ENCODE measurements around the gene MYF5.

- TF ChIP-seq, protein P1, sequence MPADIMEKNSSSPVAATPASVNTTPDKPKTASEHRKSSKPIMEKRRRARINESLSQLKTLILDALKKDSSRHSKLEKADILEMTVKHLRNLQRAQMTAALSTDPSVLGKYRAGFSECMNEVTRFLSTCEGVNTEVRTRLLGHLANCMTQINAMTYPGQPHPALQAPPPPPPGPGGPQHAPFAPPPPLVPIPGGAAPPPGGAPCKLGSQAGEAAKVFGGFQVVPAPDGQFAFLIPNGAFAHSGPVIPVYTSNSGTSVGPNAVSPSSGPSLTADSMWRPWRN (IDR thresholded peaks at IDR 0.05; ENCODE audit: low read depth) = no peak
- TF ChIP-seq CTCF (IDR thresholded peaks at IDR 0.05 in 2 of 3, conservative IDR thresholded peaks at IDR 0.05 in 1 of 3; ENCODE audit: insufficient read depth in 2 of 3, low read depth in 1 of 3, low read length in 3 of 3) = no peak
- no peak for TF ChIP-seq MAFF (IDR thresholded peaks at IDR 0.05; ENCODE audit: low read length)
- TF ChIP-seq SNRNP70 (optimal IDR thresholded peaks at IDR 0.05; ENCODE audit: low read depth, low read length) = no peak
- TF ChIP-seq ZBTB8A (IDR thresholded peaks at IDR 0.05; ENCODE audit: partially characterized antibody) = no peak
- no peak for TF ChIP-seq CREB1 (IDR thresholded peaks at IDR 0.05)
- TF ChIP-seq CREB1 (CRISPR knock-in tag; IDR thresholded peaks at IDR 0.05) = no peak
- TF ChIP-seq, protein P2, sequence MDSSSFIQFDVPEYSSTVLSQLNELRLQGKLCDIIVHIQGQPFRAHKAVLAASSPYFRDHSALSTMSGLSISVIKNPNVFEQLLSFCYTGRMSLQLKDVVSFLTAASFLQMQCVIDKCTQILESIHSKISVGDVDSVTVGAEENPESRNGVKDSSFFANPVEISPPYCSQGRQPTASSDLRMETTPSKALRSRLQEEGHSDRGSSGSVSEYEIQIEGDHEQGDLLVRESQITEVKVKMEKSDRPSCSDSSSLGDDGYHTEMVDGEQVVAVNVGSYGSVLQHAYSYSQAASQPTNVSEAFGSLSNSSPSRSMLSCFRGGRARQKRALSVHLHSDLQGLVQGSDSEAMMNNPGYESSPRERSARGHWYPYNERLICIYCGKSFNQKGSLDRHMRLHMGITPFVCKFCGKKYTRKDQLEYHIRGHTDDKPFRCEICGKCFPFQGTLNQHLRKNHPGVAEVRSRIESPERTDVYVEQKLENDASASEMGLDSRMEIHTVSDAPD (CRISPR knock-in tag; IDR thresholded peaks at IDR 0.05) = no peak
- TF ChIP-seq, protein P3, sequence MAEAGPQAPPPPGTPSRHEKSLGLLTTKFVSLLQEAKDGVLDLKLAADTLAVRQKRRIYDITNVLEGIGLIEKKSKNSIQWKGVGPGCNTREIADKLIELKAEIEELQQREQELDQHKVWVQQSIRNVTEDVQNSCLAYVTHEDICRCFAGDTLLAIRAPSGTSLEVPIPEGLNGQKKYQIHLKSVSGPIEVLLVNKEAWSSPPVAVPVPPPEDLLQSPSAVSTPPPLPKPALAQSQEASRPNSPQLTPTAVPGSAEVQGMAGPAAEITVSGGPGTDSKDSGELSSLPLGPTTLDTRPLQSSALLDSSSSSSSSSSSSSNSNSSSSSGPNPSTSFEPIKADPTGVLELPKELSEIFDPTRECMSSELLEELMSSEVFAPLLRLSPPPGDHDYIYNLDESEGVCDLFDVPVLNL (CRISPR knock-in tag; IDR thresholded peaks at IDR 0.05; ENCODE audit: low read depth) = no peak
- TF ChIP-seq, protein P4, sequence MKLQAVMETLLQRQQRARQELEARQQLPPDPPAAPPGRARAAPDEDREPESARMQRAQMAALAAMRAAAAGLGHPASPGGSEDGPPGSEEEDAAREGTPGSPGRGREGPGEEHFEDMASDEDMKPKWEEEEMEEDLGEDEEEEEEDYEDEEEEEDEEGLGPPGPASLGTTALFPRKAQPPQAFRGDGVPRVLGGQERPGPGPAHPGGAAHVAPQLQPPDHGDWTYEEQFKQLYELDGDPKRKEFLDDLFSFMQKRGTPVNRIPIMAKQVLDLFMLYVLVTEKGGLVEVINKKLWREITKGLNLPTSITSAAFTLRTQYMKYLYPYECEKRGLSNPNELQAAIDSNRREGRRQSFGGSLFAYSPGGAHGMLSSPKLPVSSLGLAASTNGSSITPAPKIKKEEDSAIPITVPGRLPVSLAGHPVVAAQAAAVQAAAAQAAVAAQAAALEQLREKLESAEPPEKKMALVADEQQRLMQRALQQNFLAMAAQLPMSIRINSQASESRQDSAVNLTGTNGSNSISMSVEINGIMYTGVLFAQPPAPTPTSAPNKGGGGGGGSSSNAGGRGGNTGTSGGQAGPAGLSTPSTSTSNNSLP (IDR thresholded peaks at IDR 0.05; ENCODE audit: borderline replicate concordance, low read depth, low read length) = no peak
- no peak for TF ChIP-seq USF1 (CRISPR knock-in tag; IDR thresholded peaks at IDR 0.05)
These were observed 8.9 kb upstream of the MYF5 start for GRCh38 chr12:80707830-80708258.

Data from K562 (cell line).